HG03060 (cell line): ENCODE results near the gene PIK3R2.
"Not testable (repeated sequence)": the region's sequence is repeated elsewhere in the genome, so short reads cannot be mapped to it uniquely, and the experiment has no call there.

Experiments
- ATAC-seq: cut with Tn5 transposase; IDR thresholded peaks from one replicate; pipeline ENCODE4 v1.9.1; 2021; ENCODE audit warnings: low read depth, moderate number of reproducible peaks; ENCODE audit not compliant: unreplicated experiment

PIK3R2 gene

GRCh38 chr19:18152817-18153555, at the start of gene PIK3R2:
Gene PIK3R2 (plus strand): TSS chr19:18153163. CDS start chr19:18155880, 2,717 bp downstream.
- ATAC-seq, result peak; percentile 49

- ATAC-seq, result no peak
These were observed 48.2 kb upstream of the PIK3R2 start for GRCh38 chr19:18104793-18105131.

- not testable (repeated sequence) for ATAC-seq
These were observed 47.7 kb upstream of the PIK3R2 start for GRCh38 chr19:18105259-18105658.

DNA sequence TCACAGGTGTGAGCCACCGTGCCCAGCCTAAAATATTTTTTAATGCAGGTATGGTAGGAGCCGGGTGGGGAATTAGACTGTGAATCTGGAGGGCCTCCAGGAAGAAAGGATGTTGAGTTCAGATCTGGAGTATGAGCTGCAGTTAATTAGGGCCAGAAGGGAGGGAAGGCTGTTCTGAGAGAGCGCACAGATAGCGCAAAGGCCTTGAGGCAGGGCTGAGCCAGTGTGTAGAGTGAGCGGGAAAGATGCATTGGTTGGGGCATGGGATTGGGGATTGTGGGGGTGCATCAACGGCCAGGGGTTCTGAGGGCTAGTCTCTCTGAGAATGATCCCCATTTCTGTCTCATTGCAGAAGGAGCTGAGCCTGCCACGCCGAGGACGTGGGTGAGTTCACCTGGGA, 45.7 kb upstream of the PIK3R2 start:
- no peak for ATAC-seq

DNA sequence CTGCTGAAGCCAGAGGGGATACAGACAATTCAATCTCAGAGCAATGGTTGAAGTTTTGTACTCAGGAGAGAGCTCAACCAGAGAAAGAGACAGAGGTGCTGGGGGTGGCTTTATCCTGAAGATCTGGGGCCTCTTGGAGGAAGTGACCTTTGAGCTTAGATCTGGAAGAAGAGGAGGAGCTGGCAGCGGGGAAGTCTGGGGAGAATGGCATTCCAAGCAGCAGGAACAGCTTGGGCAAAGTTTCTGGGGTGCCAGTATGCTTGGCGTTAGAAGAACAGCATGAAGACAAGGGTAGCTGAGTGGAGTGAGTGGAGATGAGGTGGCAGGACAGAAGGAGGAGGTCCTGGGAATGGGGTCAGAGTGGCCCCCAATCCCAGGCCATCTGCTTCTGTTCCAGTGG, 44.1 kb upstream of the PIK3R2 start:
- ATAC-seq, result no peak

- ATAC-seq, result no peak
These were observed 43.6 kb upstream of the PIK3R2 start for GRCh38 chr19:18109341-18109732.

DNA sequence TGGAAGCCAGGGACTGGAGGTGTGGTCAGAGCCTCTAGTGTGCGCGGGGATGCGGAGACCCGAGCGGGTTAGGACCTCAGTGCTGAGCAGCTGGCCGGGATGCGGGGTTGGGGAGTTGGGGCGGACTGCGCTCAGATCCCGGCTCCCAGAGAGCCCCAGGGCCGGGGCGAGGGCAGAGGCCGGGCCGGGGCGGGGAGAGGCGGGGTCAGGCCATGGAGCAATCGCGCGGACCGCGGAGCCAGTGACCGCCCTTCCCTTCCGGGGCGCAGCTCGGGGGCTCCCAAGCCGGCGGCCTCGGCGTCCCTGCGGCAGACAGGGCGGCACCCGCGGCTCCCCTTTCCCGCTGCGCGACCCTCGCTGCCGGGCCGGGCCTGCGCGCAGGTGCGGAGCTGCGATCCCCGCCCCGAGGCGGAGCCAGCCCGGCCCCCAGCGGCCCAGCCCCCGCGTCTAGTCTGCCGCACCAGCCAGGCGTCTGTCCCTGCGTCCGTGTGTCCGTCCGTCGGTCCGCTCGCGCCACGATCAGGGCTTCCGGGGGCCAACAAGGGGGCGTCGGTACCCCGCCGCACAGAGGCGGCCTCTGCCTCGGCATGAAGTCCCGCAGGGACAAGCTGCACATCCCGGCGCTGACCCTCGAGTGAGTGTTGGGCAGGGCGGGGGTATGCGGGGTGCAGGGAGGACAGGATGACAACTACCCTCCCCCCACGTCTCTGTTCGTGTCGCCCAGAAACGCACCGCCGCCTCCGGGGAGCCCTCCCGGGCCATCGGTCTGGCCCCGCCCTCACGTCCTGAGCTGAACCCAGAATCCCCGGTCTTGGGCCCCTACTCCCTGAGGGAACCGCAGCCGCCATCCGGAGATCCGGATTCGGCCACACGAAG, 43.0 kb upstream of the PIK3R2 start:
- no peak for ATAC-seq

DNA sequence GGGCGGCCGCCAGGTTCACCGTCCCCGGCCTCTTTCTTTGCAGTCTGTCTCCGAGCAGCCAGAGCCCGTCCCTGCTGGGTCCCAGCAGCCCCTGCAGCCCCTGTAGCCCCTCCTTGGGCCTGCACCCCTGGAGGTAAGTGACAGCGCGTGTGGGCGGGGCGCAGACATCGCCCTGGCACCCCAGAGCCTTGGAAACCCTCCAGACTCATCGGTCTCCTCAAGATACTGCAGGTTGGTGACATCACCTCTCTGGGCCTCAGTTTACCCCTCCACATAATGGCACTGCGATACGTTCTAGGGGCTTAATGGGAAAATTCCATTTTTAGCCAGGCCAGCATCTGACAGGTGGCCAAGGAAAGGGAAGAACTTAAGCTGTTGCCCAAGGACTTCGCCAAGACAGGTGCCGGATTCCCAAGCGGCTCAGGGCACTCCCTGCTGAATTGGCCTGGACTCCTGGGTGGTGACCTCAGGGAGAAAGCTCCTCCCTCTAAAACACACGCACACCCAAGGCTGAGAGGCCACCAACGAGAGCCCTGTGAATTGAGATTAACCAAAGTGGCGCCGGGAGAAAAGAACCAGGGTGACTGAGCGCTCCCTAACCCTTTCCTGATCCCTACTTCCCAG, 42.2 kb upstream of the PIK3R2 start:
- ATAC-seq, result no peak

- no peak for ATAC-seq
These were observed 39.9 kb upstream of the PIK3R2 start for GRCh38 chr19:18112989-18113478.

- ATAC-seq, result no peak
These were observed 39.1 kb upstream of the PIK3R2 start for GRCh38 chr19:18113827-18114226.

GRCh38 chr19:18114483-18114882, 38.5 kb upstream of the PIK3R2 start:
- no peak for ATAC-seq

DNA sequence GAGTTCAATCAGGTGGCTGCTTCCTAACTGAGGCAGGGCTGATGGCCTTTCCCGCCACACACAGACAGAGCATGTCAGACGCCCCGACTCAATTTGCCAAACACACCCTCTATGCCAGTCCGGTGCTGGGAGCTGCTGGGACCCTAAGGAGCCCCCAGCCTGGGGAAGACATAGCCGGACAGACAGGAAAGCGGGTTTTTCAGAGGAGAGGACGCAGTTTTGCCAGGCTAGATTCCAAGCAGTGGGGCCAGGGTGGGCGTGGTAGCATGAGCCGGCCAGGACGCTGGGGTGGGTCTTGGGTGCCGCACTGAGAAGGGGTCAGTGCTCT, 35.6 kb upstream of the PIK3R2 start:
- ATAC-seq, result no peak

- ATAC-seq, result no peak
These were observed 35.1 kb upstream of the PIK3R2 start for GRCh38 chr19:18117692-18118378.

GRCh38 chr19:18118420-18119012, 34.4 kb upstream of the PIK3R2 start:
- ATAC-seq, result no peak

- ATAC-seq, result no peak
These were observed 33.8 kb upstream of the PIK3R2 start for GRCh38 chr19:18119013-18119716.

DNA sequence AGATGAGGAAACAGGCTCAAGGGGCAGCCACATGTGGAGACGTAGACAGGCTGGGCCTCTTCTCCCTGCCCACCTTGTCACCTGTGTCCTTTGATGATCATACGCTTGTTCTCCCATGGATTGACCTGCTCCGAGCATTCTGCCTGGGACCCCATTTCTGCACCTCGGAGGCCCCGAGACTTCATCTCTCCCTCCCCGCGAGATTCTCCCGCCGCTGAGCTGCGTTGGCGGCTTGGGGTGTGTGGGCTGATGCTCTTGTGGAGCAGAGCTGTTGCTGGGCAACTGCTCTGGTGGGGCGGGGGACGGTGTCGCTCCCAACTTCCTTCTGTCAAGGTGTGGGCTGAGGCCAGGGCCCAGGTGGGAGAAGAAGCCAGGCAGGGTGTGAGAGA, 33.3 kb upstream of the PIK3R2 start:
- ATAC-seq, result no peak

- ATAC-seq, result no peak
These were observed 32.8 kb upstream of the PIK3R2 start for GRCh38 chr19:18120127-18120526.

- no peak for ATAC-seq
These were observed 31.8 kb upstream of the PIK3R2 start for GRCh38 chr19:18121166-18121565.

DNA sequence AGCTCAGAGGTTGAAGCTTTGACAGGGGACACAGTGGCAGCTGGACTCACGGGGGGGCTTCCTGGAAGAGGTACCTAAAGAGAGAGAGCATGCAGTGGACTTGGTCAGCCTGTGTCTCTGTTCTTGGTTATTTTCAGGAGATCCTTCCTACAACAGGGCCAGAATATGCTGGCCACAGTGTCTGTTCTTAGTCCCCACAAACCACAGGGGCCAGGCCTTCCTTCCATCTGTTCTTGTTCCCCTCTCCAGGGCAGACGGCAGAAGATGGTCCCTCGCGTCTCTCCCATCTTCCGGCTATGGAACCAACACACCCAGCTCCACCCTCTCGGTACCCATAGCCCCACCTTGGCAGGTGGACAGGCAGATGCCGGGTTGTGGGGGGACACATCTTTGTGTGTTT, 30.5 kb upstream of the PIK3R2 start:
- ATAC-seq, result no peak
